HEK293 (cell line): Measurements from ENCODE around the gene CCDC12.
A peak's percentile ranks its signal among the peaks of the same experiment; 100 is the strongest.

Experiments used
- CTCF ChIA-PET: fragments of 350-600 bp; formaldehyde crosslinking; extraction: SDS; loops from one replicate; lab custom pipeline; 2021; ENCODE audit warnings: antibody characterized with exemption; lab: Yijun Ruan, JAX
- POLR2A ChIA-PET: fragments of 300-600 bp; formaldehyde crosslinking; extraction: SDS; loops from one replicate; lab custom pipeline; 2020; ENCODE audit warnings: antibody characterized with exemption, inconsistent platforms; lab: Yijun Ruan, JAX
- H3K27ac ChIP-seq: fragments of 200-500 bp; sonication (Bioruptor generic); 2 replicates; pipeline ENCODE4 v1.5.1; 2014; ENCODE audit warnings: low read depth, low read length, control low read depth, inconsistent platforms; ENCODE audit errors: extremely low read depth
- H3K36me3 ChIP-seq, 2 experiments: fragments of 200-500 bp in 1 of 2; sonication (Bioruptor generic) in 1 of 2; 1 replicate in 1 of 2; 2 replicates in 1 of 2; pipeline ENCODE4 v1.5.1; 2014 to 2017; ENCODE audit warnings: inconsistent platforms in 2 of 2, low read length in 2 of 2; ENCODE audit not compliant: control insufficient read depth in 2 of 2, insufficient read depth in 1 of 2
- H3K4me1 ChIP-seq: fragments of 200-500 bp; sonication (Bioruptor generic); 2 replicates; pipeline ENCODE4 v1.5.1; 2014; ENCODE audit warnings: mild to moderate bottlenecking, low read length, inconsistent platforms; ENCODE audit not compliant: control insufficient read depth, insufficient read depth
- H3K4me3 ChIP-seq: 2 replicates; pipeline ENCODE4 v1.5.1; 2011; ENCODE audit warnings: low read depth, mild to moderate bottlenecking, control low read depth, low read length, moderate library complexity
- H3K9me3 ChIP-seq: fragments of 200-500 bp; sonication (Bioruptor generic); 2 replicates; pipeline ENCODE4 v1.5.1; 2014; ENCODE audit warnings: low read depth, low read length, inconsistent platforms; ENCODE audit not compliant: control insufficient read depth, insufficient read depth
- KLF7 ChIP-seq: fragments of 450-650 bp; formaldehyde crosslinking; IDR thresholded peaks from 2 replicates; pipeline ENCODE4 v1.5.1; 2016; ENCODE audit warnings: missing biosample characterization, missing genetic modification characterization, borderline replicate concordance
- REPIN1 ChIP-seq: fragments of 450-650 bp; formaldehyde crosslinking; IDR thresholded peaks from 2 replicates; pipeline ENCODE4 v1.5.1; 2017; ENCODE audit warnings: missing biosample characterization, missing genetic modification characterization, low read depth
- SP3 ChIP-seq: fragments of 450-650 bp; formaldehyde crosslinking; IDR thresholded peaks from 2 replicates; pipeline ENCODE4 v1.5.1; 2016; ENCODE audit warnings: missing biosample characterization, missing genetic modification characterization
- ZFHX2 ChIP-seq: fragments of 450-650 bp; formaldehyde crosslinking; conservative IDR thresholded peaks from 2 replicates; pipeline ENCODE4 v1.5.1; 2016; ENCODE audit warnings: missing biosample characterization, missing genetic modification characterization
- ZIC2 ChIP-seq: fragments of 450-650 bp; formaldehyde crosslinking; IDR thresholded peaks from 2 replicates; pipeline ENCODE4 v1.5.1; 2016; ENCODE audit warnings: missing biosample characterization, missing genetic modification characterization
- ZNF223 ChIP-seq: fragments of 450-650 bp; formaldehyde crosslinking; IDR thresholded peaks from 2 replicates; pipeline ENCODE4 v1.5.1; 2016; ENCODE audit warnings: missing biosample characterization, missing genetic modification characterization
- ZNF239 ChIP-seq: fragments of 450-650 bp; formaldehyde crosslinking; IDR thresholded peaks from 2 replicates; pipeline ENCODE4 v1.5.1; 2016; ENCODE audit warnings: missing biosample characterization, missing genetic modification characterization
- ZNF600 ChIP-seq: fragments of 450-650 bp; formaldehyde crosslinking; IDR thresholded peaks from 2 replicates; pipeline ENCODE4 v1.5.1; 2016; ENCODE audit warnings: missing biosample characterization, missing genetic modification characterization
- ZNF776 ChIP-seq: fragments of 450-650 bp; formaldehyde crosslinking; IDR thresholded peaks from 2 replicates; pipeline ENCODE4 v1.5.0; 2017; ENCODE audit warnings: missing biosample characterization, missing genetic modification characterization, borderline replicate concordance
- TF ChIP-seq, protein P1 (sequence below): fragments of 450-650 bp; formaldehyde crosslinking; IDR thresholded peaks from 2 replicates; pipeline ENCODE4 v1.5.1; 2016; ENCODE audit warnings: missing biosample characterization, missing genetic modification characterization
- TF ChIP-seq, protein P2 (sequence below): fragments of 450-650 bp; formaldehyde crosslinking; IDR thresholded peaks from 2 replicates; pipeline ENCODE4 v1.5.1; 2016; ENCODE audit warnings: missing biosample characterization, missing genetic modification characterization
- TF ChIP-seq, protein P3 (sequence below): fragments of 450-650 bp; IDR thresholded peaks from 2 replicates; pipeline ENCODE4 v1.5.1; 2018; ENCODE audit warnings: missing biosample characterization, mild to moderate bottlenecking, missing genetic modification characterization

Gene CCDC12

DNA sequence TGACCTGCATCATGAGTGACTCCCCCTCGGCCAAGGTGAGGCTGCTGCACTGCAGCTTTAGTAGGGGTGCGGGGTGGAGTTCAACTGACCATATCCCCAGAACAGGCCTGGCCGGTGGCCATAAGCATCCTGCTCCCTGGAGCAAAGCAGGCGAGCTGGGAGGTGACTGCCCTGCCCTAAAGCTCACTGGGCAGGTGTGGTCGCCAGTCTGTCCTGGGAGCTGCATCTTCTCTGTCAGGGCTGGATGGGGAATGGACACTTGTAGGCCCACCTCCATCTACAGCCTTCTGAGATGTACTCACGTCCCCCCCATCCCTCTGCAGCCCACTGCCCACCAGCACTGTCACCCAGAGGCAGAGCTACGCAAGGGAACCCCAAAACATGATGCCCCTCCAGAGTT lies 17.4 kb upstream of the CCDC12 start:
- TF ChIP-seq, protein P1, sequence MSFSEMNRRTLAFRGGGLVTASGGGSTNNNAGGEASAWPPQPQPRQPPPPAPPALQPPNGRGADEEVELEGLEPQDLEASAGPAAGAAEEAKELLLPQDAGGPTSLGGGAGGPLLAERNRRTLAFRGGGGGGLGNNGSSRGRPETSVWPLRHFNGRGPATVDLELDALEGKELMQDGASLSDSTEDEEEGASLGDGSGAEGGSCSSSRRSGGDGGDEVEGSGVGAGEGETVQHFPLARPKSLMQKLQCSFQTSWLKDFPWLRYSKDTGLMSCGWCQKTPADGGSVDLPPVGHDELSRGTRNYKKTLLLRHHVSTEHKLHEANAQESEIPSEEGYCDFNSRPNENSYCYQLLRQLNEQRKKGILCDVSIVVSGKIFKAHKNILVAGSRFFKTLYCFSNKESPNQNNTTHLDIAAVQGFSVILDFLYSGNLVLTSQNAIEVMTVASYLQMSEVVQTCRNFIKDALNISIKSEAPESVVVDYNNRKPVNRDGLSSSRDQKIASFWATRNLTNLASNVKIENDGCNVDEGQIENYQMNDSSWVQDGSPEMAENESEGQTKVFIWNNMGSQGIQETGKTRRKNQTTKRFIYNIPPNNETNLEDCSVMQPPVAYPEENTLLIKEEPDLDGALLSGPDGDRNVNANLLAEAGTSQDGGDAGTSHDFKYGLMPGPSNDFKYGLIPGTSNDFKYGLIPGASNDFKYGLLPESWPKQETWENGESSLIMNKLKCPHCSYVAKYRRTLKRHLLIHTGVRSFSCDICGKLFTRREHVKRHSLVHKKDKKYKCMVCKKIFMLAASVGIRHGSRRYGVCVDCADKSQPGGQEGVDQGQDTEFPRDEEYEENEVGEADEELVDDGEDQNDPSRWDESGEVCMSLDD (tag by site-specific recombination), result no peak
- no peak for TF ChIP-seq ZNF239 (tag by site-specific recombination)
- TF ChIP-seq REPIN1, result no peak
- no peak for TF ChIP-seq KLF7 (tag by site-specific recombination)
- TF ChIP-seq ZNF223 (tag by site-specific recombination), result no peak
- ChIA-PET CTCF (interaction anchor here (0.6 kb wide), 2 partner anchors 140 to 289 kb away, joined by 4 read pairs; no protein-coding TSS in a partner anchor), POLR2A (interaction anchor here (0.9 kb wide), 1 partner anchor 17 kb away, joined by 3 read pairs; the partner anchor contains the start of gene CCDC12)
- Histone ChIP-seq H3K4me1 (no peaks in the 10 kb centered on the region), H3K27ac (no peak overlapping the region), H3K36me3 (peaks cover 0 to 45% of the 10 kb centered on the region in 2 experiments; a peak in 1 of 3 replicates), H3K4me3 (no peak overlapping the region), H3K9me3 (no peaks in the 10 kb centered on the region)

DNA sequence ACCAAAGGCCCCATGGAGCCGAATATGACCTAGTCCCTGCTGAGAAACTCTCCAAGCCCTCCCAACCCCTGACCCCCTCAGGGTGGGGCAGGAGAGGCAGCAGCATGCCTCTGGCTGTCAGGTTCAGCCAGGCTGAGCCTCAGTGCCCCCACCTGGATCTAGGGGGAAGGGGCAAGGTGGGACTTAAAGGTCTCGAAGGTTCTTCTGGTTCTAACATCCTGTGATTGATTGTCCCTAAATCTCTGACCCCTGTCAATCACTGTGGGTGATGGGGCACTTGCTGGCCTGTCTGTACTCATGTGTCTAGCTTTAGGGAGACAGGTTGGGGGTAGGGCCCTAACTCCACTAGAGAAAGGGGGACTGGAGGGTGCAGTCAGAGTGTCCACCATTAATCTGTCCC lies 16.7 kb upstream of the CCDC12 start:
- TF ChIP-seq ZNF776 (tag by site-specific recombination), result no peak
- no peak for TF ChIP-seq SP3 (tag by site-specific recombination)
- TF ChIP-seq ZIC2 (tag by site-specific recombination), result 0 out of 2 replicates have a peak, but pooled peaks have one; percentile 25
- no peak for TF ChIP-seq ZFHX2 (tag by site-specific recombination)
- TF ChIP-seq, protein P2, sequence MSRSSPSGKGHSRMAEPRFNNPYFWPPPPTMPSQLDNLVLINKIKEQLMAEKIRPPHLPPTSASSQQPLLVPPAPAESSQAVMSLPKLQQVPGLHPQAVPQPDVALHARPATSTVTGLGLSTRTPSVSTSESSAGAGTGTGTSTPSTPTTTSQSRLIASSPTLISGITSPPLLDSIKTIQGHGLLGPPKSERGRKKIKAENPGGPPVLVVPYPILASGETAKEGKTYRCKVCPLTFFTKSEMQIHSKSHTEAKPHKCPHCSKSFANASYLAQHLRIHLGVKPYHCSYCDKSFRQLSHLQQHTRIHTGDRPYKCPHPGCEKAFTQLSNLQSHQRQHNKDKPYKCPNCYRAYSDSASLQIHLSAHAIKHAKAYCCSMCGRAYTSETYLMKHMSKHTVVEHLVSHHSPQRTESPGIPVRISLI (tag by site-specific recombination), result no peak
- no peaks in the 10 kb centered on the region for H3K4me1 ChIP-seq
- peaks cover 0 to 46% of the 10 kb centered on the region in 2 experiments; a peak in 1 of 3 replicates for H3K36me3 ChIP-seq
- H3K9me3 ChIP-seq, result no peaks in the 10 kb centered on the region
- H3K27ac ChIP-seq, result no peak overlapping the region
- CTCF ChIA-PET, result interaction anchor here (0.6 kb wide), 2 partner anchors 43 to 288 kb away, joined by 4 read pairs; no protein-coding TSS in a partner anchor
- POLR2A ChIA-PET, result interaction anchor here (0.9 kb wide), 1 partner anchor 16 kb away, joined by 3 read pairs; the partner anchor contains the start of gene CCDC12
- H3K4me3 ChIP-seq, result no peak overlapping the region

DNA sequence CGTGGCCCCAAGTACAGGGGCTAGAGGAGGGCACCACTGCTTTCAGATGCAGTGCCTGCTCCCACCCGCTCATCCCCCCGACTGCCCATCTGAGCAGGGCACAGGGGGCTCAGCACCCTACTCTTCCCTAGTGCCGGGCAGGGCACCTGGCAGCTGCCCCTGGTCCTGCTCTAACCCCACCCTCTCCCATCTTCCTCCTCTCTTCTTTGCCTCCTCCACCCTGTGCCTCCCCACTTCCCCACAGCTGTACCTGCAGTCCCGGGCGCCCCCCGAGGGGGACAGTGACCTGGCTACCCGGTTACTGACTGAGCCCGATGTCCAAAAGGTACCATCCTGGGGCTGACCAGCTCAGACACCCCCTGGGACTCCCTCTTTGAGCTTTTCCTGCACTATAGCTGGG lies 15.7 kb upstream of the CCDC12 start:
- peaks cover 0 to 45% of the 10 kb centered on the region in 2 experiments; a peak in 1 of 3 replicates for H3K36me3 ChIP-seq
- no peaks in the 10 kb centered on the region for H3K4me1 ChIP-seq
- no peak overlapping the region for H3K4me3 ChIP-seq
- no peak overlapping the region for H3K27ac ChIP-seq
- TF ChIP-seq, protein P3, sequence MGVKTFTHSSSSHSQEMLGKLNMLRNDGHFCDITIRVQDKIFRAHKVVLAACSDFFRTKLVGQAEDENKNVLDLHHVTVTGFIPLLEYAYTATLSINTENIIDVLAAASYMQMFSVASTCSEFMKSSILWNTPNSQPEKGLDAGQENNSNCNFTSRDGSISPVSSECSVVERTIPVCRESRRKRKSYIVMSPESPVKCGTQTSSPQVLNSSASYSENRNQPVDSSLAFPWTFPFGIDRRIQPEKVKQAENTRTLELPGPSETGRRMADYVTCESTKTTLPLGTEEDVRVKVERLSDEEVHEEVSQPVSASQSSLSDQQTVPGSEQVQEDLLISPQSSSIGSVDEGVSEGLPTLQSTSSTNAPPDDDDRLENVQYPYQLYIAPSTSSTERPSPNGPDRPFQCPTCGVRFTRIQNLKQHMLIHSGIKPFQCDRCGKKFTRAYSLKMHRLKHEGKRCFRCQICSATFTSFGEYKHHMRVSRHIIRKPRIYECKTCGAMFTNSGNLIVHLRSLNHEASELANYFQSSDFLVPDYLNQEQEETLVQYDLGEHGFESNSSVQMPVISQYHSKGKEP (tag by site-specific recombination), result no peak
- TF ChIP-seq ZNF600 (tag by site-specific recombination), result 0 out of 2 replicates have a peak, but pooled peaks have one; percentile 2
- TF ChIP-seq, all 188 proteins: peak for 1
- H3K9me3 ChIP-seq, result no peaks in the 10 kb centered on the region
- POLR2A ChIA-PET, result no interaction called here
- CTCF ChIA-PET, result interaction anchor here (0.7 kb wide), 1 partner anchor 68 kb away, joined by 3 read pairs; no protein-coding TSS in a partner anchor
